T-helper 1 cell (primary cell): ENCODE results near the gene CCDC8.
"Not testable (repeated sequence)": the region's sequence is repeated elsewhere in the genome, so short reads cannot be mapped to it uniquely, and the experiment has no call there.

Source experiments
- DNase-seq, 5 donors: peaks; one replicate each; pipeline ENCODE4 v3.0.0-alpha.2; 2012 to 2020

The CCDC8 gene

GRCh38 chr19:46380690-46381089 is 32.7 kb downstream of the CCDC8 start:
- DNase-seq: no peak

GRCh38 chr19:46378268-46378667 is 35.1 kb downstream of the CCDC8 start:
- DNase-seq: no peak

GRCh38 chr19:46376241-46377153 is 36.9 kb downstream of the CCDC8 start:
- DNase-seq: no peak

- not testable (repeated sequence) for DNase-seq
These were observed 37.8 kb downstream of the CCDC8 start for GRCh38 chr19:46375476-46376067.

- DNase-seq: no peak
These were observed 38.6 kb downstream of the CCDC8 start for GRCh38 chr19:46374536-46375475.

GRCh38 chr19:46373491-46374359 is 39.6 kb downstream of the CCDC8 start:
- no peak for DNase-seq

- DNase-seq: no peak
These were observed 40.4 kb downstream of the CCDC8 start for GRCh38 chr19:46372901-46373490.

- DNase-seq: peak in 1 of 5 donors; percentile 18
These were observed 41.9 kb downstream of the CCDC8 start for GRCh38 chr19:46371371-46371901.

- DNase-seq: no peak
These were observed 43.5 kb downstream of the CCDC8 start for GRCh38 chr19:46369817-46370216.

- DNase-seq: no peak
These were observed 45.2 kb downstream of the CCDC8 start for GRCh38 chr19:46368116-46368515.

GRCh38 chr19:46367426-46367825 is 45.9 kb downstream of the CCDC8 start:
- DNase-seq: no peak

- no peak for DNase-seq
These were observed 46.6 kb downstream of the CCDC8 start for GRCh38 chr19:46366620-46367292.

- no peak for DNase-seq
These were observed 47.8 kb downstream of the CCDC8 start for GRCh38 chr19:46365561-46365960.

- DNase-seq: no peak
These were observed 49.0 kb downstream of the CCDC8 start for GRCh38 chr19:46364359-46364758.

- DNase-seq: peak in 1 of 5 donors; percentile 52
These were observed 51.4 kb downstream of the CCDC8 start for GRCh38 chr19:46361915-46362314.
